ENCODE measurements around the gene FIGN.

- TF ChIP-seq CTCF (IDR thresholded peaks at IDR 0.05; ENCODE audit: low read length) = no peak
- no peak for TF ChIP-seq EZH2 (IDR thresholded peaks at IDR 0.05; ENCODE audit: borderline replicate concordance, low read length)
These were observed 95.1 kb downstream of the FIGN start for GRCh38 chr2:163640542-163641193.
